Coronary artery (tissue), 2 donors: ENCODE measurements around the gene FCHO1.

Experiments
- DNase-seq: peaks from one replicate; pipeline ENCODE4 v3.0.0-alpha.2; 2017; ENCODE audit warnings: low spot score
- H3K27ac ChIP-seq, 2 donors: fragments of 200-600 bp; sonication (generic); one replicate each; pipeline ENCODE4 v1.5.1; 2016 to 2019
- H3K4me3 ChIP-seq: fragments of 200-600 bp; sonication (generic); 2 replicates; pipeline ENCODE4 v1.5.1; 2016; ENCODE audit warnings: mild to moderate bottlenecking, moderate library complexity
- TF ChIP-seq, protein P1 (sequence below): fragments of 200-600 bp; sonication (generic); IDR thresholded peaks from one replicate; pipeline ENCODE4 v1.5.1; 2019; ENCODE audit warnings: antibody characterized with exemption

The FCHO1 gene

DNA sequence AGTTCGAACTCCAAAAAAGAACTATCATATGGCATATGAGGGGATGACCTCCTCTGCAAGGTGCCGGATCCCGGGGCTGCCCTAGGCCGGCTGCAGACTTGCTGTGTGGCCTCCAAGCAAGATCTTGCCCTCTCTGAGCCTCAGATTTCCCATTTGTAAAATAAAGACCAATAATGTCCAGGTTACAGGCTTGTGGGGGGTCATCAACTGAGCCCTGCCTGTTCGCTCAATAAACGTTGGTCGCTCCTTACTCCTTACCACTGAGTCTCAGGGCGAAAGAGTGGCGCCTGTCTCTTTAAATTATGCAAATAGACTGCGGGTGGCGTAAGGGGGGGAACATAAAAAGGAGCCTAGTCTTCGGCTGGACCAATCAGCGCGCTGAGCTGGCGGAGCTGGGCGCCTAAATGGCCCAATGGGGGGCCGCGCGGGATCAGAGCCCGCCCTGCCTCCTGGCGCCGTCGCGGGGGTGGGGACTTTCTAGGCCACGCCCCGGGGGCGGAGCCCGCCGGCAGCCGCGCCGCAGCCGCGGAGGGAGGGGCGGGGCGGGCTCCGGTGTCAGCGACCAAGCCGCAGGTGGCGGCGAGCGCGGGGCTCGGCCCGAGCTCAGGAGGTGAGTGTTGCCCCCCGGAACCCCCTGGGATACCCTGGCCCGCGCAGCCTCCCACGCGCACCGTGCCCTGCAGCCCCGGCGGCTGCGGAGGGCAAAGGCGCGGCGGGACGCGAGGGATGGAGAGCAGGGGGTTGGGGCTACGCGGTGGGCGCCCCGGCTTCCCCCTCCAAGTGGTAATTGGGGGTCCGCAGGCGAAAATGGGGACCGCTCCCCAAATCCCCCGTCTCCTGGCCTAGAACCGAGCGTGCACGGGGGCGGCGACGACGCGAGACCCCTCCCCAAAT lies 3.8 kb upstream of the FCHO1 start:
- no peak overlapping the region for H3K27ac ChIP-seq
- peak; percentile 90 for DNase-seq
- peak overlapping the region; percentile 69 for H3K4me3 ChIP-seq
- TF ChIP-seq, protein P1, sequence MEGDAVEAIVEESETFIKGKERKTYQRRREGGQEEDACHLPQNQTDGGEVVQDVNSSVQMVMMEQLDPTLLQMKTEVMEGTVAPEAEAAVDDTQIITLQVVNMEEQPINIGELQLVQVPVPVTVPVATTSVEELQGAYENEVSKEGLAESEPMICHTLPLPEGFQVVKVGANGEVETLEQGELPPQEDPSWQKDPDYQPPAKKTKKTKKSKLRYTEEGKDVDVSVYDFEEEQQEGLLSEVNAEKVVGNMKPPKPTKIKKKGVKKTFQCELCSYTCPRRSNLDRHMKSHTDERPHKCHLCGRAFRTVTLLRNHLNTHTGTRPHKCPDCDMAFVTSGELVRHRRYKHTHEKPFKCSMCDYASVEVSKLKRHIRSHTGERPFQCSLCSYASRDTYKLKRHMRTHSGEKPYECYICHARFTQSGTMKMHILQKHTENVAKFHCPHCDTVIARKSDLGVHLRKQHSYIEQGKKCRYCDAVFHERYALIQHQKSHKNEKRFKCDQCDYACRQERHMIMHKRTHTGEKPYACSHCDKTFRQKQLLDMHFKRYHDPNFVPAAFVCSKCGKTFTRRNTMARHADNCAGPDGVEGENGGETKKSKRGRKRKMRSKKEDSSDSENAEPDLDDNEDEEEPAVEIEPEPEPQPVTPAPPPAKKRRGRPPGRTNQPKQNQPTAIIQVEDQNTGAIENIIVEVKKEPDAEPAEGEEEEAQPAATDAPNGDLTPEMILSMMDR = no peak

DNA sequence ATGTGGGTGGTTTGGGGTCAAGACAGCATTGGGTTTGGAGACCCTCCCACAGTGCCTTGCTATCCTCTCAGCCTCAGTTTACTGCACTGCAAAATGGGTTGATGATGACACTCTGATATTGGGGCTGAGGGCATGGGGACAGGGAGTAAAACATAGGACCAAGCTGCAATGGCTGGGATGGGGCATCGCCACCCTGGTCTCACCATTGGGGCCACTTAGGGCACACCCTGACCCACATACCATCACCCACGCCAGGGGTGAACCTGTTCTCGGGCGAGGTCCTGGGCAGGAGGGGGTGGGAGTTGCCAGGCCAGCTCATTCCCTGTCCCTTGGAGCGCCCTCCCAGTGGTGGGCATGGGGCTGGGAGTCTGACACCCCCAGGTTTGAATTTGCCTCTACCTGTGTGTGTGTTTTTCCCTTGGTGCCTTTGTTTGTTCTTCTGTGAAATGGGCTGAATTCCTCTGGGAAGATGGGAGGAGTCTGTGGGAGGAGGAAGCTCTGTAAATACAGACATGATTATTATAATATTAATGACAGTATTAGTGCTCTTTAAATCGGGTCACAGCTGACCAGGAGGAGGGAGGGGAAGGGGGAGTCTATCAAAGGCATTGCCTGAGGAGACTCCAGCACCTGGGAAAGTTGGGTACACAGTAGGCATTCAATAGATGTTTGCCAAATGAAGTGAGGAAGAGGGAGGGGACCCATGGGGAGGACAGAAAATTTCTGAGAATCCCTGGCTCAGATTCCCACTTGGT lies 2.2 kb upstream of the FCHO1 start:
- TF ChIP-seq, protein P1 = no peak
- no peak overlapping the region for H3K4me3 ChIP-seq
- no peak for DNase-seq
- H3K27ac ChIP-seq = no peak overlapping the region

DNA sequence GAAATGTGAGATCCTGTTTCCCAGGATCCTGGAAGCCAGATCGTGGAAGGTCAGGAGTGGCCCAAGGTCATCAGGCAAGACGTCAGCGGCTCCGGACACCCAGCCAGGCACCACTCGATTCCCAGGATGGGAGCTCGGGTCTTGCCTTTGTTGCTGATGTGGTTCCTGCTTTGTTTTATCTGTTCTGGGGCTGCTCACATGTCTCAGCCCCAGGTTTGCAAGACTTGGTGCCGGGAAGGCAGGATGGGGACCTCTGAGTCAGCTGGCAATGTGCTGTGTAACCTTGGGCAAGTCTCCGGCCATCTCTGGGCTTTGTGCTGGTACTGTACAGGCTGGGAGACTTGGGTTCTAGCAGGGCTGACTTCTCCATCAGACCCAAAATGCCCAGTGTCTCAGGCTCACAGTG lies 1.4 kb upstream of the FCHO1 start:
- H3K27ac ChIP-seq = no peak overlapping the region
- DNase-seq = no peak
- H3K4me3 ChIP-seq = no peak overlapping the region
- TF ChIP-seq, protein P1 = no peak

- TF ChIP-seq, protein P1 = no peak
- Histone ChIP-seq H3K4me3 (no peak overlapping the region), H3K27ac (peak overlapping the region in 1 of 2 donors; percentile 48)
- no peak for DNase-seq
Observed at GRCh38 chr19:17751912-17752273, 616 bp downstream of the FCHO1 start.

DNA sequence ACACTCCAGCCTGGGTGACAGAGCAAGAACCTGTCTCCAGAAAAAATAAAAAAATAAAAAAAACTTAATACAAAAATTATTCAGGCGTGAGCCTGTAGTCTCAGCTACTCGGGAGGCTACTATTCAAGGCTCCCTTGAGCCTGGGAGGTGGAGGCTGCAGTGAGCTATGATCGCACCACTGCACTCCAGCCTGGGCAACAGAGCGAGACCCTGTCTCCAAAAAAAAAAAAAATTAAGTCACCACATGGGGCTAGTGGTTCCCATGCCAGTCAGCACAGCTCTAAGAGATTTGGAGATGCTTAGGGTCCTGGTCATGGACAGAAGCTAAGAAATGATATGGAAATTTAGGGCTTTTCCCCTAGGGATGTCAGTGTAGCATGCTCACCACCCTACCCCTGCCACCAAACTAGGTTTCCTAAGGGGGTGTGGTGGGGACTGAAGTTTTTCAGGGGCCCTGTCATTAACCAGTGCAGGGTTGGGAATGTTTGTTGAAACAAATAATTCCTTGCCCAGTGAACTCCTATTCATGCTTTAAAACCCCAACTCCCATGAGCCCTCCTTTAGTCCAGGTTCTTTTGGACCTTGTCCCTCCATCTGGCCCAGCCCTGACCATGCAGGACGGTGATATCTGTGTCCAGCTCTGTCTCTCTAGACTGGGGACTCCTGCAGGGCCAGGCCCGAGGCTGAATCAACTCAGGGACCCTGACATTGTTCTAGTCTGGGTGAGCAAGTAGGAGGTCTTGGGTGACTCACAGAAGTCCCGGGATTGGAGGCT lies 1.8 kb downstream of the FCHO1 start:
- H3K27ac ChIP-seq = no peak overlapping the region
- H3K4me3 ChIP-seq = no peak overlapping the region
- DNase-seq = no peak
- TF ChIP-seq, protein P1 = no peak

DNA sequence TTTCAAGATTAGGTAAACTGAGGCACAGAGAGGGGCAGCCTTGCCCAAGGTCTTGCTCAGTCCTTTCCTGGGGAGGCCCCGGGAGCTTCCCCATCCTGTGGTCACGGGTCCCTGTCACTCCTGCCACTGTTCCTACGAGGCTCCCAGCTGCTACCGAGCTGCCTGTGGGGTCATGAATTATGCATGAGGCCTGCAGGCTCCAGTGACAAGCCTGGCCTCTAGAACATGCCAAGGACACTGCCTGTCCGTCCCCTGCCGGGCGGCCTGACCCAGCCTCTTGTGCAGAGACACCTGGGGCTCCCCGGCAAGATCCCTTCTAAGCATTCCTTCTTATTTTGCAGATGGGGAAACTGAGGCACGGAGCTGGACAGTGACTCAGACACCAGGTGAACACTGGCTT lies 2.7 kb downstream of the FCHO1 start:
- no peak for DNase-seq
- Histone ChIP-seq H3K27ac (no peak overlapping the region), H3K4me3 (no peak overlapping the region)
- TF ChIP-seq, protein P1 = no peak
